Breast epithelium (tissue), 3 donors: Measurements from ENCODE around the gene TANC1.

ENCODE experiments used
- CTCF ChIP-seq, 3 donors: fragments of 450-650 bp; IDR thresholded peaks; one replicate each; pipeline ENCODE4 v1.5.1; 2016 to 2017; ENCODE audit warnings: antibody characterized with exemption in 3 of 3, mild to moderate bottlenecking in 3 of 3, moderate library complexity in 3 of 3
- POLR2A ChIP-seq: fragments of 450-650 bp; IDR thresholded peaks from one replicate; pipeline ENCODE4 v1.6.1; 2016; ENCODE audit warnings: antibody characterized with exemption, mild to moderate bottlenecking, moderate library complexity
- POLR2AphosphoS5 ChIP-seq, 3 donors: sonication (generic); formaldehyde crosslinking; IDR thresholded peaks; one replicate each; pipeline ENCODE4 v1.6.1; 2017; ENCODE audit warnings: antibody characterized with exemption in 3 of 3

- TF ChIP-seq CTCF (IDR thresholded peaks at IDR 0.05), result no peak
- no peak for TF ChIP-seq POLR2AphosphoS5 (IDR thresholded peaks at IDR 0.05)
- TF ChIP-seq POLR2A, result no peak
Observed at GRCh38 chr2:159098361-159098760, 129.9 kb downstream of the TANC1 start.
